ENCODE data around the gene DIP2B. TPM values are rescaled to one million over a fixed set of nuclear protein-coding genes. Genes with fewer than 3 reads are reported as not detected.
A peak's percentile ranks its signal among the peaks of the same experiment; 100 is the strongest.

Gene DIP2B
- polyA plus RNA-seq, 3 donors: 3.5 to 12.3 (median 6.5) TPM

DNA sequence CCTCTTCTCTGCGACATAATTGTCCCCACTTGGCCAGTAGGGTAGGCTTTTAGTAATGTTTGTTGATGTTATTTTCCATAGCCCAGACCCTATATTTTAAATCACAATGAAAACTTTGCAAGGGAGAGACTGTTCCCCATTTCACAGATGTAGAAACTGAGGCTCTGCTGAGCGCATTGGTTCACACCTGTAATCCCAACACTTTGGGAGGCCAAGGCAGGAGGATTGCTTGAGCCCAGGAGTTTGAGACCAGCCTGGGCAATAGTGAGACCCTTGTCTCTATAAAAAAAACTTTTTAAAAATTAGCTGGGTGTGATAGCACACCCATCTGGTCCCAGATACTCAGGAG lies 114.8 kb downstream of the DIP2B start:
- Histone ChIP-seq H3K9ac (ENCODE audit: insufficient read depth, low read length, poor library complexity, severe bottlenecking) (no peak overlapping the region), H3K4me1 (ENCODE audit: control insufficient read depth in 1 of 2, insufficient read depth in 2 of 2, low read length in 2 of 2) (peaks cover 2 to 4% of the 10 kb centered on the region in 2 donors), H3K9me3 (replicated peaks in 1 of 2; ENCODE audit: control insufficient read depth in 1 of 2, insufficient read depth in 1 of 2, low read length in 2 of 2) (no peaks in the 10 kb centered on the region), H2AFZ (ENCODE audit: insufficient read depth, low read depth, low read length, poor library complexity, severe bottlenecking) (no peak overlapping the region), H3K36me3 (replicated peaks in 1 of 2; ENCODE audit: control insufficient read depth in 1 of 2, insufficient read depth in 2 of 2, low read length in 2 of 2) (no peaks in the 10 kb centered on the region), H4K20me1 (ENCODE audit: insufficient read depth, low read length) (peaks cover 93% of the 10 kb centered on the region), H3K4me3 (replicated peaks in 1 of 3; ENCODE audit: low read depth in 2 of 3, low read length in 3 of 3) (no peak overlapping the region), H3K27ac (ENCODE audit: low read depth in 1 of 2, low read length in 2 of 2) (no peak overlapping the region), H3K79me2 (ENCODE audit: insufficient read depth, low read length) (peaks cover 96% of the 10 kb centered on the region), H3K27me3 (ENCODE audit: control insufficient read depth in 2 of 2, insufficient read depth in 2 of 2, low read length in 2 of 2) (no peaks in the 10 kb centered on the region), H3K4me2 (replicated peaks; ENCODE audit: extremely low read depth, low read length, poor library complexity, severe bottlenecking) (no peak overlapping the region)
- 100% methylated on average over 1 of the region's 2 CpGs for WGBS (ENCODE audit: insufficient coverage)
- TF ChIP-seq, protein P1, sequence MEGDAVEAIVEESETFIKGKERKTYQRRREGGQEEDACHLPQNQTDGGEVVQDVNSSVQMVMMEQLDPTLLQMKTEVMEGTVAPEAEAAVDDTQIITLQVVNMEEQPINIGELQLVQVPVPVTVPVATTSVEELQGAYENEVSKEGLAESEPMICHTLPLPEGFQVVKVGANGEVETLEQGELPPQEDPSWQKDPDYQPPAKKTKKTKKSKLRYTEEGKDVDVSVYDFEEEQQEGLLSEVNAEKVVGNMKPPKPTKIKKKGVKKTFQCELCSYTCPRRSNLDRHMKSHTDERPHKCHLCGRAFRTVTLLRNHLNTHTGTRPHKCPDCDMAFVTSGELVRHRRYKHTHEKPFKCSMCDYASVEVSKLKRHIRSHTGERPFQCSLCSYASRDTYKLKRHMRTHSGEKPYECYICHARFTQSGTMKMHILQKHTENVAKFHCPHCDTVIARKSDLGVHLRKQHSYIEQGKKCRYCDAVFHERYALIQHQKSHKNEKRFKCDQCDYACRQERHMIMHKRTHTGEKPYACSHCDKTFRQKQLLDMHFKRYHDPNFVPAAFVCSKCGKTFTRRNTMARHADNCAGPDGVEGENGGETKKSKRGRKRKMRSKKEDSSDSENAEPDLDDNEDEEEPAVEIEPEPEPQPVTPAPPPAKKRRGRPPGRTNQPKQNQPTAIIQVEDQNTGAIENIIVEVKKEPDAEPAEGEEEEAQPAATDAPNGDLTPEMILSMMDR (IDR thresholded peaks at IDR 0.05): no peak
- H3K36me3 Mint-ChIP-seq: peaks cover 5 to 7% of the 10 kb centered on the region in 2 donors
- peak overlapping the region in 1 of 7 donors; percentile 37 for H3K27ac Mint-ChIP-seq
- no peak overlapping the region for H3K4me3 Mint-ChIP-seq
- H3K27me3 Mint-ChIP-seq (ENCODE audit: low read depth in 3 of 3): peaks cover 0 to 1% (median 0%) of the 10 kb centered on the region in 3 donors
- peaks cover 23% of the 10 kb centered on the region for H3K4me1 Mint-ChIP-seq
- intact Hi-C loops (cut with micrococcal nuclease): no loop called here
- DNase-seq: no peak
- no peaks in the 10 kb centered on the region for H3K9me3 Mint-ChIP-seq

- Mint-ChIP-seq H3K27me3 (ENCODE audit: low read depth in 3 of 3) (peaks cover 0 to 2% (median 1%) of the 10 kb centered on the region in 3 donors), H3K9me3 (no peaks in the 10 kb centered on the region), H3K4me1 (peaks cover 30% of the 10 kb centered on the region), H3K4me3 (no peak overlapping the region), H3K27ac (peak overlapping the region in 4 of 7 donors; percentile 4 to 56 (median 30)), H3K36me3 (peaks cover 5 to 7% of the 10 kb centered on the region in 2 donors)
- 100% methylated on average over 1 of the region's 9 CpGs for WGBS (ENCODE audit: insufficient coverage)
- H2AFZ ChIP-seq (ENCODE audit: insufficient read depth, low read depth, low read length, poor library complexity, severe bottlenecking): no peak overlapping the region
- no peaks in the 10 kb centered on the region for H3K27me3 ChIP-seq (ENCODE audit: control insufficient read depth in 2 of 2, insufficient read depth in 2 of 2, low read length in 2 of 2)
- no peak overlapping the region for H3K9ac ChIP-seq (ENCODE audit: insufficient read depth, low read length, poor library complexity, severe bottlenecking)
- H3K4me2 ChIP-seq (replicated peaks; ENCODE audit: extremely low read depth, low read length, poor library complexity, severe bottlenecking): no peak overlapping the region
- H3K36me3 ChIP-seq (replicated peaks in 1 of 2; ENCODE audit: control insufficient read depth in 1 of 2, insufficient read depth in 2 of 2, low read length in 2 of 2): no peaks in the 10 kb centered on the region
- no peak overlapping the region for H3K4me3 ChIP-seq (replicated peaks in 1 of 3; ENCODE audit: low read depth in 2 of 3, low read length in 3 of 3)
- no peak overlapping the region for H3K27ac ChIP-seq (ENCODE audit: low read depth in 1 of 2, low read length in 2 of 2)
- H4K20me1 ChIP-seq (ENCODE audit: insufficient read depth, low read length): peaks cover 93% of the 10 kb centered on the region
- no peaks in the 10 kb centered on the region for H3K9me3 ChIP-seq (replicated peaks in 1 of 2; ENCODE audit: control insufficient read depth in 1 of 2, insufficient read depth in 1 of 2, low read length in 2 of 2)
- DNase-seq: no peak
- H3K4me1 ChIP-seq (ENCODE audit: control insufficient read depth in 1 of 2, insufficient read depth in 2 of 2, low read length in 2 of 2): peaks cover 10 to 11% of the 10 kb centered on the region in 2 donors
- TF ChIP-seq, protein P1 (IDR thresholded peaks at IDR 0.05): no peak
- intact Hi-C loops (cut with micrococcal nuclease): loop anchor here in 1 of 2 donors (10.0 kb wide), 1 partner anchor 46 kb away; no protein-coding TSS in a partner anchor
- H3K79me2 ChIP-seq (ENCODE audit: insufficient read depth, low read length): peaks cover 96% of the 10 kb centered on the region
Observed at GRCh38 chr12:50620109-50620977, 115.6 kb downstream of the DIP2B start.

Data from CD14-positive monocyte (primary cell).